ENCODE data around the gene SUCLG1. TPM values are rescaled to one million over a fixed set of nuclear protein-coding genes. Genes with fewer than 3 reads are reported as not detected.
A peak's percentile ranks its signal among the peaks of the same experiment; 100 is the strongest.

The SUCLG1 gene
- polyA plus RNA-seq (ENCODE audit: insufficient read depth in 1 of 5, insufficient read length in 5 of 5, low replicate concordance in 1 of 5): 100 to 1,000 TPM; 103 to 132 (median 121) TPM
- long read RNA-seq, donor 1, transcript SUCLG1-205 (2 exons, 1,765 nt): major isoform, 134 of 267 reads
- long read RNA-seq, donor 1, transcript SUCLG1-201 (9 exons, 1,475 nt): minor isoform, 65 of 267 reads
- long read RNA-seq, donor 1, partial matches to known transcripts: 68 of 267 reads
- long read RNA-seq, donor 1, other reads (novel, unspliced or antisense): 0 of 267 reads
- long read RNA-seq, donor 2, transcript SUCLG1-201 (9 exons, 1,475 nt): minor isoform, 42 of 119 reads
- long read RNA-seq, donor 2, transcript SUCLG1-205 (2 exons, 1,765 nt): major isoform, 68 of 119 reads
- long read RNA-seq, donor 2, partial matches to known transcripts: 9 of 119 reads
- long read RNA-seq, donor 2, other reads (novel, unspliced or antisense): 0 of 119 reads
- long read RNA-seq, donor 3, transcript SUCLG1-201 (9 exons, 1,475 nt): minor isoform, 41 of 228 reads
- long read RNA-seq, donor 3, transcript SUCLG1-205 (2 exons, 1,765 nt): major isoform, 123 of 228 reads
- long read RNA-seq, donor 3, partial matches to known transcripts: 63 of 228 reads
- long read RNA-seq, donor 3, other reads (novel, unspliced or antisense): 0 of 228 reads
- long read RNA-seq, donor 4, transcript SUCLG1-201 (9 exons, 1,475 nt): minor isoform, 33 of 153 reads
- long read RNA-seq, donor 4, transcript SUCLG1-205 (2 exons, 1,765 nt): major isoform, 87 of 153 reads
- long read RNA-seq, donor 4, partial matches to known transcripts: 33 of 153 reads
- long read RNA-seq, donor 4, other reads (novel, unspliced or antisense): 0 of 153 reads
- long read RNA-seq, donor 5, transcript SUCLG1-205 (2 exons, 1,765 nt): major isoform, 133 of 226 reads
- long read RNA-seq, donor 5, transcript SUCLG1-201 (9 exons, 1,475 nt): minor isoform, 45 of 226 reads
- long read RNA-seq, donor 5, partial matches to known transcripts: 47 of 226 reads
- long read RNA-seq, donor 5, other reads (novel, unspliced or antisense): 0 of 226 reads
- long read RNA-seq, donor 6, transcript SUCLG1-205 (2 exons, 1,765 nt): major isoform, 114 of 194 reads
- long read RNA-seq, donor 6, transcript SUCLG1-201 (9 exons, 1,475 nt): minor isoform, 49 of 194 reads
- long read RNA-seq, donor 6, partial matches to known transcripts: 28 of 194 reads
- long read RNA-seq, donor 6, other reads (novel, unspliced or antisense): 0 of 194 reads
- long read RNA-seq, donor 7, transcript SUCLG1-205 (2 exons, 1,765 nt): major isoform, 74 of 104 reads
- long read RNA-seq, donor 7, transcript SUCLG1-201 (9 exons, 1,475 nt): minor isoform, 29 of 104 reads
- long read RNA-seq, donor 7, partial matches to known transcripts: 0 of 104 reads
- long read RNA-seq, donor 7, other reads (novel, unspliced or antisense): 0 of 104 reads
- long read RNA-seq, donor 8, transcript SUCLG1-201 (9 exons, 1,475 nt): minor isoform, 22 of 79 reads
- long read RNA-seq, donor 8, transcript SUCLG1-205 (2 exons, 1,765 nt): major isoform, 47 of 79 reads
- long read RNA-seq, donor 8, partial matches to known transcripts: 9 of 79 reads
- long read RNA-seq, donor 8, other reads (novel, unspliced or antisense): 0 of 79 reads

GRCh38 chr2:84459018-84459943 is at the start of gene SUCLG1:
Gene SUCLG1 (minus strand): TSS chr2:84459280. CDS start chr2:84459269, 11 bp downstream.
- DNase-seq: peak; percentile 90 to 91

DNA sequence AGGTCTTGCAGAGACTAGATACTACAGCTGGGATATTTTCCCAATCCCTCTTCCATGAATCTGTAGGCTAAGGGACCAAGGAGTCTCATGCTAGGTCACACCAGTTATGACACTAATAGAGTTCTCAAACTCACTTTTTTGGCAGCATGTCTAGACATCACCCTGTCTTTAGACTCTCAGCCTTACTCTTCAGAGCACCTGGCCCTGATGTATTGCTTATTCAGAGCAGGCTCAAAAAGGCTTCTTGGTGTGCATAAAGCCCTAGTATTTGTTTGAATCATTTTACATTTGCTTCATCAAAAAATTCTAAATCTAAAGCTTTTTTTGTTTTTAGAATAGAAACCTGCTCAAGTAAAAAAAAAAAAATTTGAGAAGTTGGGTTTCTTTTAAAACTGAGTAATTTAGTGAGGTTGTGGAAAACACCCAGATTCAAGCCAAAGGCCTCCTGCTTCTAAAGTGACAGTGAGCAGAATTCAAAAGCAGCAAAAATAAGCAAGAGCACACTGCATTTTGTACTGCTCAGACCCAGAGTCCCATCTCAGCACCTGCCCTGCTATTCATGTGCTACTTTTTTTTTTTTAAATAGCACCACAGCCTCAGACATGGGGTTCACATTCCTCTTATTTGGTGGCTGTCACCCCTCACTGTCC is 39.2 kb upstream of the SUCLG1 start:
- no peak for DNase-seq

- DNase-seq: no peak
Observed at GRCh38 chr2:84497285-84497684, 38.2 kb upstream of the SUCLG1 start.

GRCh38 chr2:84496386-84496785 is 37.3 kb upstream of the SUCLG1 start:
- DNase-seq: no peak

- DNase-seq: peak; percentile 57 to 66
Observed at GRCh38 chr2:84495539-84496146, 36.6 kb upstream of the SUCLG1 start.

DNA sequence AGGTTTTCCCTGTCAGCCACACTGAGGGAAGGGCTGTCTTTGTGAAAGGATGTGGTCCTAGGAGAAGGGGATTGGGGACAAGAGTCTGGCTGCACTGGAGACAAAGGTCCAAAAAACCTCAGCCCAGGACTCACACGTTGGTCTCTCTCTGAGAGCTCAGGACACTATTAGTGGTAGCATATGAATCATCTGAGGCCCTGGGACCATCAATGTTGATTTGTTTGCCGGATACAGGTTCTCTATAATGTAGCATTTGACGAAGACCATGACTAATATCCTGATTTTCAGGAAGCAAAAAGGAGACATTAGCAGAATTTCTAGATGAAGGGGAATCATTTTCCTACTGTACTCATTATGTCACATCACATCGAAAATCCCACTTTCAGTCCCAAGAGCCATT is 35.0 kb upstream of the SUCLG1 start:
- DNase-seq: no peak

DNA sequence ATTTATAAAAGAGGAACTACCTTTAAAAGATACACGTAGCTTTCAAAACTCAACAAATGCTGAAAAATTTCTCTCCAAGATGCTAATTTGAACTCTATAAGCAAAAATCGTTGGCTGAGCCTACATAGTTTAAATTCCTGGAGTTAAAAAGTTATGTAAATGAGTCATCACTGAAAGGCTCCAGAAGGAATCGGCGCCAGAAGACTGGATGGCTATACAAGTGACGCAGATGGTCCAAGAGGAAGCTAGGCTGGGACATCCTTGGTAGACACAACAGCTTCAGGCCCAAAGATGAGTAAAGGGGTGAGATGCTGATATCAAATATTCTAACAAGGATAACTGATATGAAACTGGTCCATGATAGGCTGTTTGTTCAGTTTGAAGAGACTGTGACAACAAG is 34.4 kb upstream of the SUCLG1 start:
- DNase-seq: no peak

- no peak for DNase-seq
Observed at GRCh38 chr2:84492571-84492970, 33.5 kb upstream of the SUCLG1 start.

DNA sequence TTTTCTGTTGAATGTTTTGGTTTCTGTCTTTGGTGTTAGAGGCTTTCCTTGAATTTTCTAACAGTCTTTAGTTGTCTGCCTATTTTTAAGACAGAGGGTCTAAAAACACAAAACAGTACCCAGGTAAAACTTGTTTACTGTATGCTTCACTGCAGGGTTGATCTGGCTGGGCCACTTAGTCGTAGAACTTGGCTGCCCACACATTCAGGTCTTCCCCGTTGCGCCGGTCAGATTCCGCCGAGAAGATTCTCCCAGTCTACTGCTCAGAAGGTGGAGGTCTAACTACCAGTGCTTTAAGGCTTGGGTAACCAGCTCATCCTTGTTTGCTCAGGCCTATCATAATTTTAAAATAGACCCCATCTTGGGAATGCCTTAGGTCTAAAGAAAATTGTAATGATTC is 32.7 kb upstream of the SUCLG1 start:
- no peak for DNase-seq

DNA sequence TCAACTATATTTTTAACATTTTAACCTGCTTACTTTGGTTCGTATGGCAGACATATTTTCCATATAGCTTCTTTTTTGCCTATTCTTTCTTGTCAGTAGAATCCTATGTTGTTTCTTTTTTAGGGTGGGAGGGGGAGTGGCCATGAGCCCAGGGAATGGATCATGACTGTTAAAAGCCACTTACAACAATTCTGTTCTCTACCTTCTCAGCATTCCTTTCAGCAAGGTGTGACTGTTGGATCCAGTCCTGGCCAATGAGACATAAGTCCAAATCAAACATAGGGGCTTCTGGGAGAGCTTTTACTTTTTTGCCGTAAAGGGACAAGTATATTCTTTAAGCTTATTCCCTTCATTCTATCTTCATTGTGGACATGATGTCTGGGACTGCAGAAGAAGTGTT is 32.2 kb upstream of the SUCLG1 start:
- DNase-seq: no peak

DNA sequence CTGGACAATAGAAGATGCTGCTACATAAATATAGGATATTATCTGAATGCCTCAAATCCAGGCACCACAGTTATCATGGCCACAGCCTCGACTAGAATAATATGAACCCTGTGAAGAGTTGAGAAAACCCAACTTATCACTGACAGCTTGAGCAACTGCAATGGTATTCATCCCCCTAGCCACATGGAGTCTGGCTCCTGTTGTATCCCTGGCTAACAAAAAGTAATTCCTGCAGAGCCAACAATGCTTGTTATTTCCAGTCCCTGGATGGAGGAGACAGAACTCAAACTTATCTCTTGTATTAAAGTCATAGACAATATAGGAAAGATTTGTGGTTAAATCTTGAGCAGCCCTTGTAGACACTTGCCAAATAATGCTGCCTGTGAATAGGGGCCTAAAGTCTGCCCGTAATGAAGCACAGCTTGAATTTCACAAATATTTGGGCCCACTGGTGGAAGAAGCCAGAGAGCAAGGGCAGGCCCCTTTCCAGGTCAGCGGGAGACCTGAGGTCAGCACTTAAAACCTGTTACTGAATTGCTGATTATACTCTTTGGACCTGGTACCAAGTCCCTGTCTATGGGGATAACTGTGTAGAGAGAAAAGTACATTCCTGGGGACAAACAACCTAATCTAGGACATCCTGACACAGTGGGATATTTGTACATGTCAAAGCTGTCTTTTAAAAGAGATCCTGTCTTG is 28.4 kb upstream of the SUCLG1 start:
- DNase-seq: no peak

GRCh38 chr2:84486441-84487115 is 27.5 kb upstream of the SUCLG1 start:
- peak; percentile 88 to 91 for DNase-seq

DNA sequence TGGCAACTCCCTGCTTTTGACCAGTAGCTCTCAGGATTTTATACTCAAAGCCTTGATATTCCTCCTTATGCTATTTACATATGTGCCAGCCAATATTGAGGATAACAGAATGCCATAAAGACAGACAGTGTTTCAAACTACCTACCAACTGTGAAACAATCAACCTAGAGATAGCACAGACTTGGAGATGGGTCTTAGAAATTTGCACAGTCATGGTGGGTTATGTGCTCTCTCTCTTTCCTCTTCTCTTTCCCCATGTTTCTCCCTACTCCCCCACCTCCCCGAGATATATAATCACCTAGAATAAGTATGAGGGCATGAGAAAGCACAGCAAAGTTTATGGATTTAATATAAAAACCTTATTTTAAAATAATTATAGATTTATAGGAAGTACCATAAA is 24.2 kb upstream of the SUCLG1 start:
- no peak for DNase-seq

DNA sequence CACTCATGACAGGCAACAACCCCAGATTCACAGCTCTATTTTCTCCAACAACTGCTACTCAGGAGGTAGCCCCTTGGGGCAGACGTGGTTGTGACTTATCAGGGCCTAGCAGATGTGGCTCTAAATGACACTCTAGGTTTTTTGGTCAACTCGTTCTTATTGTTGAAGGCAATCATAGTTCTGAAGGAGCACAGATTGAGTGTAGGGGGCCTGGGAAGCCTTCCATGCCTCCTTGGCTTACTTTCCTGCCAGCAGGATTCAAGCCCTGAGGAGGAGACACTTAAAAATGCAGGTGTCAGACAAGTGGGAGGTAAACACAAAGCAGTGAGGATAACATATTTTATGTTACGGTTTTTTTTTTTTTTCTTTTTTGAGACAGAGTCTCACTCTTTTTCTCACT is 23.5 kb upstream of the SUCLG1 start:
- DNase-seq: no peak

- DNase-seq: no peak
Observed at GRCh38 chr2:84481702-84482101, 22.6 kb upstream of the SUCLG1 start.

GRCh38 chr2:84478867-84479266 is 19.8 kb upstream of the SUCLG1 start:
- no peak for DNase-seq

GRCh38 chr2:84477886-84478285 is 18.8 kb upstream of the SUCLG1 start:
- DNase-seq: no peak

GRCh38 chr2:84474176-84474575 is 15.1 kb upstream of the SUCLG1 start:
- peak in 1 of 2 donors; percentile 43 for DNase-seq

Measured in right lung (tissue), 10 donors.